ENCODE results near the gene FKBP14.

Gene FKBP14

DNA sequence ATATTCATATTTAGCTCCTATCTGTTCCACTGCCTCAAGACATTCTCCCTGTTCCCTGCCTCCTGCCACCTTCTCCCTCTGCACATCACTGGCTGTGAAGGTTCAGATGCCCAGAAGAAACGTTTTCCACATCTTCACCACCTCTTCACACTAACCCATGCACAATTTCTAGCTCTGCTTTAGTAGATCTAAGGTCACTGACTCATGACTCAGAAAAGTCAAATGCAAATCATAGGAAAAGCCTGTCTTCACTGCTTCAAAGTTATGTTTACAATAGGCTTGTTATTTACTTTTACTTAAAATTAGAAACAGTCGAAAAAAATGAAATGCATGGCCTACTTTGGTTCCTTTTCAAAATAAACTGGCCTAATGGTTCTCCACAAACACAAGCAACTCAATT, 39.4 kb downstream of the FKBP14 start:
- no peak overlapping the region for H3K9ac ChIP-seq (ENCODE audit: low read depth, low read length, poor library complexity)
- no peak overlapping the region for H4K91ac ChIP-seq (ENCODE audit: low read depth, low read length, poor library complexity)
- H3K27ac ChIP-seq (replicated peaks; ENCODE audit: low read length) = no peak overlapping the region
- H3K4ac ChIP-seq (ENCODE audit: low read length) = no peak overlapping the region
- no CpG with 5 or more reads among the region's 2 CpGs for WGBS, 2 donors (ENCODE audit: extremely low coverage in 2 of 2, insufficient read length in 2 of 2, insufficient replicate concordance in 1 of 2)
- peaks cover 6% of the 10 kb centered on the region for H3K79me1 ChIP-seq (ENCODE audit: low read depth, low read length)
- H3K27me3 ChIP-seq (ENCODE audit: control insufficient read depth in 3 of 3, insufficient read depth in 3 of 3, low read depth in 1 of 3, low read length in 3 of 3) = no peaks in the 10 kb centered on the region
- H3K9me3 ChIP-seq (replicated peaks in 1 of 2; ENCODE audit: control insufficient read depth in 2 of 2, insufficient read depth in 1 of 2, low read depth in 1 of 2, low read length in 2 of 2) = peaks cover 2 to 5% of the 10 kb centered on the region in 2 donors
- no peak overlapping the region for H3K4me3 ChIP-seq (ENCODE audit: low read length in 2 of 2)
- no peak overlapping the region for H2AK5ac ChIP-seq (ENCODE audit: low read depth, low read length)
- DNase-seq (ENCODE audit: low spot score) = no peak
- H4K8ac ChIP-seq (ENCODE audit: low read depth, low read length) = no peak overlapping the region
- H2BK15ac ChIP-seq (ENCODE audit: low read length) = no peak overlapping the region
- H2BK12ac ChIP-seq (ENCODE audit: low read length) = no peak overlapping the region
- no peak overlapping the region for H2BK120ac ChIP-seq (ENCODE audit: low read depth, low read length)
- peaks cover 0 to 7% of the 10 kb centered on the region in 2 donors for H3K36me3 ChIP-seq (replicated peaks in 1 of 2; ENCODE audit: control insufficient read depth in 2 of 2, insufficient read depth in 2 of 2, low read length in 2 of 2)
- H3K4me1 ChIP-seq (ENCODE audit: control insufficient read depth in 2 of 2, insufficient read depth in 1 of 2, low read depth in 1 of 2, low read length in 2 of 2) = peaks cover 5 to 14% of the 10 kb centered on the region in 2 donors
- H3K23ac ChIP-seq (ENCODE audit: low read depth, low read length, poor library complexity) = no peak overlapping the region
- no peak overlapping the region for H2AFZ ChIP-seq (ENCODE audit: low read length)
- H3K18ac ChIP-seq (ENCODE audit: low read length) = no peak overlapping the region
- no peak overlapping the region for H3K4me2 ChIP-seq (ENCODE audit: insufficient read depth, low read length, poor library complexity, severe bottlenecking)
- H3K14ac ChIP-seq (ENCODE audit: low read length) = no peak overlapping the region
- no peak overlapping the region for H2BK5ac ChIP-seq (ENCODE audit: low read length)

DNA sequence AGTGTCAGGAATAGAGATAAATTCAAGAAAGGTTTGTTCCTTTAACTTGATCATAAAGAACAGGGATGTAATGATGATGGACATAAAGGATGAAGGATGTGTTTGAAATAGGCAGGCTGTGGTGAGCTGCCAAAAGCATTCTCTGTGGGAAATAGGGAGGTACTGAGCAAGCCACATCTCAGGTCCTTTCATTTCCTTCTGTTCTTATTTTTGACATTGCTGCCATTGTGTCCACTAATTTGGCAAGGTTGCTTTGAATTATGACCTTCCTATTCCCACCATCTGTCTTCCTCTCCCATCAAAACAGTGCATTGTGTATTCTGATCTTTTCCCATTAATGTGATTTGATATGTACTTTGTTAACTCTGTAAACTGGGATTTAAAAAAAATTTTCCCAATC, 46.4 kb downstream of the FKBP14 start:
- H2AK5ac ChIP-seq (ENCODE audit: low read depth, low read length) = no peak overlapping the region
- peaks cover 0 to 5% of the 10 kb centered on the region in 2 donors for H3K9me3 ChIP-seq (replicated peaks in 1 of 2; ENCODE audit: control insufficient read depth in 2 of 2, insufficient read depth in 1 of 2, low read depth in 1 of 2, low read length in 2 of 2)
- no peak overlapping the region for H2BK120ac ChIP-seq (ENCODE audit: low read depth, low read length)
- no peak overlapping the region for H3K9ac ChIP-seq (ENCODE audit: low read depth, low read length, poor library complexity)
- peaks cover 1 to 32% of the 10 kb centered on the region in 2 donors for H3K4me1 ChIP-seq (ENCODE audit: control insufficient read depth in 2 of 2, insufficient read depth in 1 of 2, low read depth in 1 of 2, low read length in 2 of 2)
- H3K14ac ChIP-seq (ENCODE audit: low read length) = no peak overlapping the region
- H3K79me1 ChIP-seq (ENCODE audit: low read depth, low read length) = no peaks in the 10 kb centered on the region
- no peak overlapping the region for H2BK15ac ChIP-seq (ENCODE audit: low read length)
- H2BK12ac ChIP-seq (ENCODE audit: low read length) = no peak overlapping the region
- H2AFZ ChIP-seq (ENCODE audit: low read length) = no peak overlapping the region
- H3K4ac ChIP-seq (ENCODE audit: low read length) = no peak overlapping the region
- no peak overlapping the region for H2BK5ac ChIP-seq (ENCODE audit: low read length)
- peaks cover 0 to 12% of the 10 kb centered on the region in 2 donors for H3K36me3 ChIP-seq (replicated peaks in 1 of 2; ENCODE audit: control insufficient read depth in 2 of 2, insufficient read depth in 2 of 2, low read length in 2 of 2)
- no peak overlapping the region for H3K4me3 ChIP-seq (ENCODE audit: low read length in 2 of 2)
- no peak overlapping the region for H4K91ac ChIP-seq (ENCODE audit: low read depth, low read length, poor library complexity)
- H3K23ac ChIP-seq (ENCODE audit: low read depth, low read length, poor library complexity) = no peak overlapping the region
- no peak overlapping the region for H3K18ac ChIP-seq (ENCODE audit: low read length)
- H3K27ac ChIP-seq (replicated peaks; ENCODE audit: low read length) = no peak overlapping the region
- H4K8ac ChIP-seq (ENCODE audit: low read depth, low read length) = no peak overlapping the region
- H3K27me3 ChIP-seq (ENCODE audit: control insufficient read depth in 3 of 3, insufficient read depth in 3 of 3, low read depth in 1 of 3, low read length in 3 of 3) = no peaks in the 10 kb centered on the region
- DNase-seq (ENCODE audit: low spot score) = no peak
- H3K4me2 ChIP-seq (ENCODE audit: insufficient read depth, low read length, poor library complexity, severe bottlenecking) = no peak overlapping the region

DNA sequence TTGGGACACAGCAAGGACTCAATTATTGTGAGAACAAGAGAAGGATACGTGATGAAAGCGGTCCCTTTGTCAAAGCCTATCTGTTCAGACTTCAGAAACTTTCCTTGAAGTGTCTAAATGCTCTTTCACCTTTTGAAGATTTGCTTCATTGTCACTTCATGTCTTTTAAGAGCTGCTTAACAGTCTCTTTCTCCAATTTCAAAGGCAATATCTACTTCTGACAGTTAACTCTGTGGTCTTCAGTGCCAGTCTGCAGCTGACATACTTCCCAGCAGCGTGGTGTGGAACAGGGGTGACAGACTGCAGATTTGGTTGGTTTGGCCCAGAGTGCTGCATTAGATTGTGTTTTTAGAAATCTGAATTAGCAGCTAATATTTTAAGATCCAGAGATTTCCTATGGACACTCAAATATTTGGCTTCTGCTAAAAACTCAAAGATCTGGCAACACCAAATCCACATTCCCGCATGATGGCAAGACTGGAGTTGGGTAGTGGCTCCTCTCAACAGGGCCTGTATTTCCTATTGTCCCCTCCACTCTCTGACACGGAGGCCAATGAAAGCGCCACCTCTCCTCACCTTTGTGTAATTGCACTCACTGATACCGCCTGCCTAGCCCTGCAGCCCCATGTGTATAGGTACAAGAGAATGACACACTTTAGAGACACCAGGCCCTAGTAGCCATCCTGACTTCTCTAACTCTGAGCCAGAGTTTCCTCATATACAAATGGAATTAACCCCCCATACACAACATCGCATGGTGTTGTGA, 48.4 kb downstream of the FKBP14 start:
- WGBS, 2 donors (ENCODE audit: extremely low coverage in 2 of 2, insufficient read length in 2 of 2, insufficient replicate concordance in 1 of 2) = no CpG with 5 or more reads among the region's 8 CpGs
- Histone ChIP-seq H3K23ac (ENCODE audit: low read depth, low read length, poor library complexity) (no peak overlapping the region), H3K27ac (replicated peaks; ENCODE audit: low read length) (no peak overlapping the region), H3K4me2 (ENCODE audit: insufficient read depth, low read length, poor library complexity, severe bottlenecking) (no peak overlapping the region), H2BK5ac (ENCODE audit: low read length) (no peak overlapping the region), H2AK5ac (ENCODE audit: low read depth, low read length) (no peak overlapping the region), H2AFZ (ENCODE audit: low read length) (no peak overlapping the region), H2BK15ac (ENCODE audit: low read length) (no peak overlapping the region), H3K4me1 (ENCODE audit: control insufficient read depth in 2 of 2, insufficient read depth in 1 of 2, low read depth in 1 of 2, low read length in 2 of 2) (peaks cover 1 to 34% of the 10 kb centered on the region in 2 donors), H4K91ac (ENCODE audit: low read depth, low read length, poor library complexity) (no peak overlapping the region), H3K9ac (ENCODE audit: low read depth, low read length, poor library complexity) (no peak overlapping the region), H3K36me3 (replicated peaks in 1 of 2; ENCODE audit: control insufficient read depth in 2 of 2, insufficient read depth in 2 of 2, low read length in 2 of 2) (peaks cover 0 to 7% of the 10 kb centered on the region in 2 donors), H3K27me3 (ENCODE audit: control insufficient read depth in 3 of 3, insufficient read depth in 3 of 3, low read depth in 1 of 3, low read length in 3 of 3) (no peaks in the 10 kb centered on the region), H3K14ac (ENCODE audit: low read length) (no peak overlapping the region), H3K4me3 (ENCODE audit: low read length in 2 of 2) (no peak overlapping the region), H3K4ac (ENCODE audit: low read length) (no peak overlapping the region), H4K8ac (ENCODE audit: low read depth, low read length) (no peak overlapping the region), H3K79me1 (ENCODE audit: low read depth, low read length) (no peaks in the 10 kb centered on the region), H3K9me3 (replicated peaks in 1 of 2; ENCODE audit: control insufficient read depth in 2 of 2, insufficient read depth in 1 of 2, low read depth in 1 of 2, low read length in 2 of 2) (no peaks in the 10 kb centered on the region), H3K18ac (ENCODE audit: low read length) (no peak overlapping the region), H2BK120ac (ENCODE audit: low read depth, low read length) (no peak overlapping the region), H2BK12ac (ENCODE audit: low read length) (no peak overlapping the region)
- peak; percentile 32 for DNase-seq (ENCODE audit: low spot score)

DNA sequence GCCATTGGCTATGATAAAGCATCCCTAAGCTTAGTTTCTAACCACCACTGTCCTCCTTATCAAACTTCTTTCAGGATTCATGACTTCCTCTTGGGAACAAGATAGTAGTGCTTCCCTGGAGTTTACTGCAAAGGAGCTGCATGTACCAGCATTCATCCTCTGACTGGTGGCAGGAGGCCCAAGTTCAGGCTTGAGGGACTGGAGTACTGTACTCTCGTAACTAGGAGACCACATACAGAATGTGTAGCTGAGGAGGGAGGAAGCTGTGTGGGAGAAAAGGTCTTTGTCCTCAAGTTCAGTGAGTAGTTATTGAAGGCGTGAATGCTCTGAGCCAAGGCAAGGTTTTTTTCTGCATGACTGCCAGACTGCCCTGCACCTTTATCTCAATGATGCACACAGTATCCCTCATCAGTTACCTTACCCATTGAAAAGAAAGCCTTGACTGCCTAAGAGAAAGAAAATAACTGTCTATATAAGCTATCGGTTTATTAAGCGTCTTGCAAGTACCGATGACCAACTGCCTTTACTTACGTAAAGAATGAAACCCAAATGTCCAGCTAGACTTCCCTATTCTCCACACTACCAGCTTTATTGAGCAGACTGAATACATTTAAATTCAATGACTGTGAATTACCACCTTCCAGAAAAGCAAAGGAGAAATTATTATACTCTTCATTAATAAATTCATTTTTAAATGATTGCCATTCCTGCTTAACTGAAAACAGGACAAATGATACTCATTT, 49.7 kb downstream of the FKBP14 start:
- Histone ChIP-seq H2BK12ac (ENCODE audit: low read length) (no peak overlapping the region), H3K4me2 (ENCODE audit: insufficient read depth, low read length, poor library complexity, severe bottlenecking) (no peak overlapping the region), H3K27ac (replicated peaks; ENCODE audit: low read length) (no peak overlapping the region), H3K14ac (ENCODE audit: low read length) (no peak overlapping the region), H3K23ac (ENCODE audit: low read depth, low read length, poor library complexity) (no peak overlapping the region), H3K4me1 (ENCODE audit: control insufficient read depth in 2 of 2, insufficient read depth in 1 of 2, low read depth in 1 of 2, low read length in 2 of 2) (peaks cover 1 to 34% of the 10 kb centered on the region in 2 donors), H2AK5ac (ENCODE audit: low read depth, low read length) (no peak overlapping the region), H2BK15ac (ENCODE audit: low read length) (no peak overlapping the region), H4K8ac (ENCODE audit: low read depth, low read length) (no peak overlapping the region), H3K27me3 (ENCODE audit: control insufficient read depth in 3 of 3, insufficient read depth in 3 of 3, low read depth in 1 of 3, low read length in 3 of 3) (no peaks in the 10 kb centered on the region), H3K36me3 (replicated peaks in 1 of 2; ENCODE audit: control insufficient read depth in 2 of 2, insufficient read depth in 2 of 2, low read length in 2 of 2) (peaks cover 0 to 3% of the 10 kb centered on the region in 2 donors), H3K9ac (ENCODE audit: low read depth, low read length, poor library complexity) (no peak overlapping the region), H3K18ac (ENCODE audit: low read length) (no peak overlapping the region), H3K4ac (ENCODE audit: low read length) (no peak overlapping the region), H2BK120ac (ENCODE audit: low read depth, low read length) (no peak overlapping the region), H2BK5ac (ENCODE audit: low read length) (no peak overlapping the region), H3K9me3 (replicated peaks in 1 of 2; ENCODE audit: control insufficient read depth in 2 of 2, insufficient read depth in 1 of 2, low read depth in 1 of 2, low read length in 2 of 2) (no peaks in the 10 kb centered on the region), H3K4me3 (ENCODE audit: low read length in 2 of 2) (no peak overlapping the region), H2AFZ (ENCODE audit: low read length) (no peak overlapping the region), H4K91ac (ENCODE audit: low read depth, low read length, poor library complexity) (no peak overlapping the region), H3K79me1 (ENCODE audit: low read depth, low read length) (no peaks in the 10 kb centered on the region)
- no CpG with 5 or more reads among the region's 6 CpGs for WGBS, 2 donors (ENCODE audit: extremely low coverage in 2 of 2, insufficient read length in 2 of 2, insufficient replicate concordance in 1 of 2)
- DNase-seq (ENCODE audit: low spot score) = no peak

All from neuronal stem cell (in vitro differentiated cells).